UCSD-AML1 (cell line): Measurements from ENCODE around the gene CLTC.
"Not testable (repeated sequence)": the region's sequence is repeated elsewhere in the genome, so short reads cannot be mapped to it uniquely, and the experiment has no call there.

Experiments used
- DNase-seq: peaks from one replicate; lab custom pipeline; 2025; ENCODE audit not compliant: unreplicated experiment; lab: John Stamatoyannopoulos, UW

Gene CLTC

DNA sequence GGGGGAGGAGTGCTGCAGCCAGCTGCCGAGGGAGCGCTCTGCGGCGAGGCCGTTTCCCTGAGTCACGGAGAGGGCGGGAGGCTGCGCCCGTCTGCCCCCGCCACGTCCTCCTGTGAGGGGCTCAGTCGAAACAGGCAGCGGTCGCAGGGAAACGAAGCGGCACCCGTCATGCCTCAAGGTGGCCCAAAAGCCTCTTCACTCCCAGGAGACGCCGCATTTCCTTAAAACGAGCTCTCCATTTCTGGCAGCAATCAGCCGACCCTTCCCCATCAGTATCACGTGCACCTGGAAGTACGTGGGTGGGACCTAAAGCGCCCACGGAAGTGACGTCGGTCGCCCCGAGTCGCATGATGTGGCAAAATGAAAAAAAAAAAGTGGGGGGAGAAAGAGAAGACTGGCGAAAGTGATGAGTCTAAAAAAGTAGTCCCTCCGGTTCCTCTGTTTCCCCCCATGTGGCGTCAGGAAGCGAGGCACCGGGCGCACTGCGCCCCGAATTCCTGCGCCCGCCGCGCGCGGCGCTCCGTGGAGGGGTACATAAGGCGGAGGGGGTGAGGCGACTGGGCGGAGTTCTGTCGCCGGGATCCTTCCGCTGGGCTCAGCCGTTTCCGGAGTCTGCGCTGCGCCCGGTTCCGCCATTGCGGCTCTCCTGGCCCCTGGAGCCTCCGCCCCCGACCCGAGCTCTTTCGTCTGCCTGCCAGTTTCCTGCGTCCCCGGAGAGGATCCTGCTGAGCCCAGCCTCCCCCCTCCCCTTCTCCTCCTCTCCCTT lies at the start of gene CLTC:
TSS of gene CLTC (plus strand) at position 598 of the 766 bp plus-strand sequence. CDS start 237 bp downstream, outside the sequence.
- peak; percentile 96 for DNase-seq

DNA sequence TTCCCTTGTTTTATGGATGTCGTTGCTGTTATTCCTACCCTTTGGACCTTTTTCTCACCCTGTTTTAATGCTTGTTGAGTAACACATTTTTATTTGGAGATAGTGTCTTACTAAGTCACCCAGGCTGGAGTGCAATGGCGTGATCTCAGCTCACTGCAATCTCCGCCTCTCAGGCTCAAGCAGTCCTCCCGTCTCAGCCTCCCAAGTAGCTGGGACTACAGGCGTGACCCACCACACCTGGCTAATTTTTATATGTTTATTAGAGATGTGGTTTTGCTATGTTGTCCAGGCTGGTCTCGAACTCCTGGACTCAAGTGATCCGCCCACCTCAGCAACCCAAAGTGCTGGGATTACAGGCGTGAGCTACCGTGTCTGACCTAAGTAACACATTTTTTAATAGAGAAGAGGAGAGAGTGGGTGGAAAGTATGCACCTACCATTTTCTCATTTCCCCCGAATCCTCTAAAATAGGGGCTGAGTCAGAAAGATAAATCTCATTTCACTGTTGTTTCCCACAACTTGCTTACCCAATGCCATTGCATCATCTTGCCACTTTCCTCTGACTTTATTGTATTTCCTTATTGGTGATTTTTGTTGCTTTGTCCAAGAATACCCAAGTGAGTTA lies 47.3 kb upstream of the CLTC start:
- no peak for DNase-seq

DNA sequence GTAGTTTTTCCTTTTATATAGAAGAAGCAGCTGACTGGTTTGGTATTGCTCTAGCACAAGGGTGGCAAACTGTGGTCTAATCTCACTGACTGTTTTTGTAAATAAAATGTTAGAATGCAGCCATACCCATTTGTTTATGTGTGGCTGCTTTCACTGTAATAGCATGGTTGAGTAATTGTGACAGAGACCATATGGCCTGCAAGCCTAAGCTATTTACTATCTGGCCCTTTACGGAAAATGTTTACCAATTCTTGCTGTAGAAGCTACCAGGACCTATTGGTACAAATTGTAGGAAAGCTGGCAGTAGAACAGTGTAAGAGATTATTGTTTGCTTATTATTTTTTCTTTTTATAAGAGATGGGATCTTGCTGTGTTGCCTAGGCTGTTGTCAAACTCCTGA lies 35.5 kb upstream of the CLTC start:
- DNase-seq, result not testable (repeated sequence)

DNA sequence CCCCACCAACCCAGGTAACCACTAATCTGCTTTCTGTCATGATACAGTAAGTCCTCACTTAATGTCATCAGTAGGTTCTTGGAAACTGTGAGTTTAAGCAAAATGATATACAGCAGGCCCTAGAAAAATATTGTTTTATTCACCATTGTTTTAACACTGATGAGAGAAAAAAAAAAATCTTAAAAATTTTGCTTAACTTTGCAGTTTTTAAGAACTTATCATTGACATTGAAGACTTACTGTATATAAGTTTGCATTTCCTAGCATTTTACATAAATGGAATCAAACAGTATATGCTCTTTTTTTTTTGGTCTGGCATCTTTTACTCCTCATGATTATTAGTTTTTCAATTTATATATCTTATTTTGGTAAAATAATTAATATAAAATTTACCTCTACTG lies 19.5 kb upstream of the CLTC start:
- DNase-seq, result no peak

DNA sequence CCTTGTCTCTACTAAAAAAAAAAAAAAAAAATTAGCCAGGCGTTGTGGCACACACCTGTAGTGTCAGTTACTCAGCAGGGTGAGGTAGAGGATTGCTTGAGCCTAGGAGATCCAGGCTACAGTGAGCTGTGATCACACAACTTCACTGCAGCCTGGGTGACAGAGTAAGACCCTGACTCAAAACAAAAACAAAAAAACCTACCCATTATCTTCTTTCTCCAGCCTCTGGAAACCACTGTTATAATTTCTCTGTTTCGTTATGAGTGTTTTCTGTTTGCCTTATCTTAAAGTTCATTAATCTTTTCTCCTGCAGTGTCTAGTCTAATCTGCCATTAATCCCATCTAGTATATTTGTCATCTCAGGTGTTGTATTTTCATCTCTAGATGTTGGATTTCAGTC lies 18.6 kb upstream of the CLTC start:
- DNase-seq, result no peak

DNA sequence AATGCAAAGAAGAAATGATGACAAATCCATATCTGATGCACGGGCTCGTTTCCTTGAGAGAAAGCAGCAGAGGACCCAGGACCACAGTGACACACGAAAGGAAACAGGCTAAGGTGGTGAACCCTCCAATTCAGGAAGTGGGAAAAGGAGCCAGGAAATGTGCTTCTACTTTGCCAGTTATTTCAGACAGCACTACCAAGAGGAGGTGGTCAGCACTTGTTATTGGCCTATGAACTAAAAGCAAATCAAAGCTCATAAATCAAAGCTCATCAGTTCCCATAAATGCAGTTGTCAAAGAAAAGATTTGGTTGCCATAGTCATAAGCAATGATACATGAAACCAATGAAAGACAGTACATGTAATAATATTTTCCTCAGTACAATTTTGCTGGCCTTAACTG lies 12.6 kb upstream of the CLTC start:
- peak; percentile 10 for DNase-seq

DNA sequence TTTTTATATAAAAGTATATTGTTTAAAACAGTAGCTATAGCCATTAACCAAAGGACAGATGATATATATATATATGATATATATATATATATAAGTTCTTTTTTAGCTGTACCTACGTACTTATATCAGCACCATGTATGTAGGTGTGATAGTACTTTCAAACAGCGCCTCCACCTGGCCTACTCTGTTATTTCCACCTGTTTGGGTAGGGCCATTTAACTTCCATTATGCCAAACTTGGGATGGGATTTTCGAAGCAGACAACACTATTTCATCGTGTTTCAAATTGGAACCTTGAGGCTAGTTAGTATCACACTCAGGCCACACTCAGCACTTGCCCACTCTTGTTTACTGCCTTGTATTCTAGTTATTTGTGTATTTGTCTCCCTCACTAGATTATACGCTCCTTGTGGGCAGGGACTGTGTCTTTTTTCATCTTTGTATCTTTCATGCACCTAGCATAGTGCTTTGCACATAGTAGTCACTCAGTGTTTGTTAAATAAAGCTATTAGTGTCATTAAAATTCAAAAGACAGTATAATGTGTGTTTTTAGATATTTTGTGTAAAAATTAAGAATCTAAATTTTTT lies 11.8 kb upstream of the CLTC start:
- DNase-seq, result peak; percentile 11

DNA sequence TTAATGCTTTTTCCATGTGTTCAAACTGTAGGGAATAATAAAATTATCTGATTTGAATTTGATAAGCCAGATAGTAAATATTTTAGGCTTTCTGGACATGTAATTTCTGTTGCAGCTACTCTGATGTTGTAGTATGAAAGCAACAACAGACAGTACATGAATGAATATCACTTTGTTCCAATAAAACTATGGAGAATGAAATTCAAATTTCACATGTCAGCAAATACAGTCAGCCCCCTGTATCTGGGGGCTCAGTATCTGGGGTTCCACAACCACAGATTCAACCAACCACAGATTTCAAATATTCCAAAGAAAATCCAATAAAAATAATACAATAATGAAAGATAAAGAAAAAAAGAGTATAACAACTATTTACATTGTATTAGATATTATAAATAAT lies 8.2 kb upstream of the CLTC start:
- DNase-seq, result no peak

DNA sequence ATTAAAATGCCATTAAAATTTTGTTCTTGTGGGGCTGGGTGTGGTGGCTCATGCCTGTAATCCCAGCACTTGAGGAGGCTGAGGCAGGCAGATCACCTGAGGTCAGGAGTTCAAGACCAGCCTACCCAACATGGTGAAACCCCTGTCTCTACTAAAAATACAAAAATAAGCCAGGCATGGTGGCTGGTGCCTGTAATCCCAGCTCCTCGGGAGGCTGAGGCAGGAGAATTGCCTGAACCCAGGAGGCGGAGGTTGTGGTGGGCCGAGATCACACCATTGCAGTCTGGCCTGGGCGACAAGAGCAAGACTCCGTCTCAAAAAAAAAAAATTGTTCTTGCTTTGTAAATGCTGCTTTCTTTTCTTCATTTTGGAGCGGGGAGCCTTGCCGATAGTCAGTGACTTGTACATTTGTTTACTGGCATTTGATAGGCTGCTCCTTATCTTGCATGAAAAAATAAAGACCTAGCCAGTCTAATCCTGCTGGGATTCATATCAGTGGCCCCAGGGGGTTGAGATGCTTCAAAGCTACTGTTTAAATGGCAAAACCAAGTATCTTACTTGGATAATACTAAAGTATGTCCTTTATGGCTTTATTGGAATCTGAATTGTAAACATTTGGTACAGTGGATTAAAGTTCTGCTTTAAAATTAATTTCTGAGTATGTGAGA lies 3.3 kb upstream of the CLTC start:
- DNase-seq, result no peak

DNA sequence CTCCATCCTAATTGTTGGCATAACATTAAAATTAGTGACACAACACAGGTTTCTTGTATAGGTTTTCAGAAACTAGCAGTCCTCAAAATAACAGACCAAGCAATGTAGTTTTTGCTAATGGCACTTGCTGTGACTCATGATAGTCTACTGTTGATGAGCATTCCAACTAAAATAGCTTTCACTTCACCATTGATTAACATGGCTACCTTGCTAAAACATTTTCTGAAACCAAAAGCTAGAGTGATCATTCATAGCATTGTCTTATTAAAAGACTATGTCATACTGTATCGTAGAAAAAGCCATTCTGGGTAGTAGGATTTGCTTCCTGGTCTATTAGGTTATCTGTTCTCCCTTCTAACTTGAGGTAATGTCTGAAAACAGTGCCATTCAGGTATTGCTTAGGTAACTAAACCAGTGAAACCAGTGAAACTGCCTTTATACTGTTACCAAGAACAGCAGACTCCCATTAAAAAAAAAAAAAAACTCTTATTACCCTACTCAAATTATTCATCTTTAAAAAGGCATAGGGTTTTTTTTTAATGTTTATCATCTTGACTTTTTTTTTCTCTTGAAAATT lies 2.5 kb upstream of the CLTC start:
- no peak for DNase-seq

DNA sequence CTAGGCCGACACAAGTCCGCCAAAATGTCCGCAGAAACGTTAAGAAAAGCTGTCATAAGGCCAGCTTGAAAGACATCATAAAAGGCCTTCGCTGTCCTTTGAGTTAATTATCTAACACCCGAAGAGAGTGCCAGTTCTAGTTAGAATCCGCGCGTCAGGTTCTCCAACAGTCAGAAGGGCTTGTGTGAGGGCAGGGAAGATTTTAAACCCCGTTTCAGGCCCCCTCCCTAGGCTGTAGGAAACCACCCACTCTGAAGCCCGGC lies 729 bp upstream of the CLTC start:
- DNase-seq, result no peak

DNA sequence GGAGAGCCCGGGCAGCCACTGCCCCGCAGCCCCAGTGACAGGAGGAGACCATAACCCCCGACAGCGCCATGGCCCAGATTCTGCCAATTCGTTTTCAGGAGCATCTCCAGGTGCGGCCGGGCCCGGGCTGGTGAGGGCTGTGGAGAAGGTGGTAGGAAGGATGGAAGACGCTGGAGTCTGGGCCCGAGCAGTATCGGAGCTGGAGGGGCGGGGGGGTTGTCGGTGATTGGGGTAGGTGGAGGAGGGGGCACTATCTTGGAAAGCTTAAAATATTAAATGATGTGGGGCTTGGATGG lies 317 bp downstream of the CLTC start:
- DNase-seq, result no peak

DNA sequence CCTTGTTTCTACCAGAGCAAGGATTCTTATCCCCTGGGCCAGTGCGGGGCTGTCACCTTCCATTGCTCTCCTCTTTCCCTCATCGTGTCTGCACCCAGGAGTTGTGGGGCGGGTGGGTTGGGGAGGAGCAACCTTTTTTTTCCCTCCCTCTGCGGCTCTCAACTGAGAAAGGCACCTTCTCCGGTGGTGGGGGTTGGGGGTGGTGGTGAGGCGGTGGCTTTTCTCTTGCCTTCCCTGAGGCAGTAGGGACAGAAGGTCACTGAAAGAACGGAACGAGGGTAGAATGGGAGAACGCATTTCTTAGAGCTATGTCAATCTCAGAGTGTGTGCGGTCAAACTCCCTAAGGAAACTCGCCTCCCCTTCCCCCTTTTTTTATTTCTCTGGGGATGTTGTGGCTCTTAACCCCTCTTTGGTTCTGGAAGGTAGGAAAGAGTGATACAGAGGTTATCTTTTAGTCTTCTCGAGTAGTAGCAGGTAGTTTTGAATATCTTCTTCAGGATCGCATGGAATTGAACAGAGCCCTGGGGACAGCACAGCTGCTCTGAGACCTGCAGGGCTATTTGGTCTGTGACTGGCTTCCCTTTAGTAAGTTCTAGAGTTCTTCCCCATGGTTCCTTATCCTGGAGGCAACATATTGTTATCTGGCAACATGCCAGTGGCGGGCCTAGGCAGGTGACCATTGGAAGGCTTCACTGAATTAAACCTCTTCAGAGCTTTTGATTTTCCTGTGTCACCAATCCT lies 994 bp downstream of the CLTC start:
- DNase-seq, result peak; percentile 38

DNA sequence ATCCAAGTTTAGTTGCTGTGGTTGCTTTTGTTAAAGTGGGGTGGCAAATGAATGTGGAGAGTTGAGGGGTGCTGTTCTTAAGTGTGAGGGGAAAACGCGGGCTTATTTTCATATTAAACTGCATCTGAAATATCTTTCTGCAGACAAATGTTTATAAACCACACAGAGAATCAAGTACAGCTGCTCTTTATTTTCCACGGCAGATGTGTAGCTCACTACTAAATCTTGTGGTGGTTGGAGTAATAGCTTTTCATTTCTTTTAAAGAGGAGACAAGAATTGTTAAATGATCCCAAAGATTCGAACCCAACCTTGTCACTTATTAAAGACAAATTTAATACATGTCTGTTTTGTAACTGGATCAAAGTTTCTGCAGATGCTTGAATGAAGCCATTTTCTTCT lies 2.1 kb downstream of the CLTC start:
- DNase-seq, result no peak

DNA sequence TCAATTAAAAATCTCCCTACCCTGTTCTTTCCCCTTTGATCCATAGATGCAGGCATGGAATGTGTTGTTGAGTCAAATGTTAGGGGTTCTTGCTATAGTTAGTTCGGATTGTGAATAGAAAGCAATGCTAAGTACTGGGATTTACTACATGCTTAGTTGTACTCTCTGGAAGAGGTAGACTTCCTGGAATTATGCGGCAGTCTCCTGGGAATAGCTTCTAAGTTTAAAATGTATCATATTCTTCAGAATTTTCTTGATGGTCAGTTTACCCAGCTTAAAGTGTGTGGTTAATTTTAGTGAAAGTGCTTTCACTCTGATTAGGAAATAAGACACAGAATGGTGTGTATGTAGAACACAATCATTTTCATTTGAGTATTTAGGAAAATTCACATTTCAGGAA lies 3.5 kb downstream of the CLTC start:
- DNase-seq, result no peak

DNA sequence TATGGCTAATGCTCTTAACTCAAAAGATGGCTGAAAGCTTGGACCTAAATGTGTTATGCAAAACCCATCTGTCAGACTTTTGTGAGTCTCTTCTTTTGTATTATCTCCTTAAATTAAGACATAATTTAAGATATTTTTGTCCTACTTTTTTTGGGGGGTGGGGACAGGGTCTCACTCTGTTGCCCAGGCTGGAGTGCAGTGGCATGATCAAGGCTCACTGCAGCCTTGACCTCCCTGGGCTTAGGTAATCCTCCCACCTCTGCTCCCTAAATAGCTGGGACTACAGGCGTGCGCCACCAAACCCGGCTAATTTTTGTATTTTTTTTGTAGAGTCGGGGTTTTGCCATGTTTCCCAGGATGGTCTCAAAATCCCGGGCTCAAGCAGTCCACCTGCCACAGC lies 7.1 kb downstream of the CLTC start:
- no peak for DNase-seq

DNA sequence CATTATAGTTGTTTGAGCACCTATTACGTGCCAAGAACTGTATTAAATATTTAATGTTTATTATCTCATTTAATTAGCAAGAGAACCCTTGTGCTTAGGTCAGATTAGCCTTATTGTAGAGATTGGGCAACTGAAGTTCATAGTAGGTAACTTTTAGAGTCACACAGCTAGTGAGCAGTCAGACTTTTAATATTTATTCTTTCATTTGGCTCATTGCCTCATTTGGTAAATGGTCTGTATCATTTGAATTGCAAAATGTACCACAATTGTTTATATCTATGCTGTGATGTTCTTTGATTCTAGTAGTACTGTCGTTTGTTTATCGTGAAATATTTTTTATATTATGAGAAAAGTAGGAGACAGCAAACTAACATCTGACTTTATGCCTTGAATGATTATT lies 7.6 kb downstream of the CLTC start:
- DNase-seq, result no peak

DNA sequence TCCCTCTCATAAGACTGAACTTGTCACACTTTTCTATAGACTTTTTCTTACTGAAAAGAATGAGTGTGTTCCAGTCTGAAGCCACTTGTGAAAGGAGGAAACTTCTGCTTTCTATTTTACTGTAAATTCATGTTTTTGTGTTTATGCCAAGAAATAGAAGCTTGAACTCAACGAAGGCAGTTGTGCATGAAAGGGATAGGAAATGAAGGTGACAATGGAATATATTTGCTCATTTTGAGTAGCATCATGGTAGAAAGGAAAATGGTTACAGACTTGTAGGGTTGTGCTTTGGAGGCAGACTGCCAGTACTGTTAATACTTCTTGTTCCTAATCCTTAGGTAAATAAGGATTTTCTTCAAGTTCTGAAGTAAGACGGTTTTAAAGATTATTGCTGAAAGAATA lies 8.1 kb downstream of the CLTC start:
- DNase-seq, result no peak

DNA sequence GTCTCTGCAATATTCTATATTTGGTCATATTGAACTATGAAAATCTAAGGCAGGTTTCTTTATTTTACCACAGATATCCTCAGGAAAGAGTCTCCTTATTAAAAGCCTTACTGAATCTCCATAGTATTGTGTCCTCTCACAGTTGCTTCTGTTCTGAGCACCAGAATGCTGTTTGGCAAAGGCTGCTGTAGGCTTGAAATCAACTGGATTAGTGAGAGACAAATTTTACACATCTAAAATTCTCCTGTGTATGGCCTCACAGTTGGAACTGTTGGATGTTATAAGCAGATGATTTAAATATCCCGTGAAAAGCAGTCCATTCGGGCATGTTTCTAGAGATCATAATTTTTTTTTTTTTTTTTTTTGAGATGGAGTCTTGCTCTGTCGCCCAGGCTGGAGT lies 9.5 kb downstream of the CLTC start:
- DNase-seq, result no peak

DNA sequence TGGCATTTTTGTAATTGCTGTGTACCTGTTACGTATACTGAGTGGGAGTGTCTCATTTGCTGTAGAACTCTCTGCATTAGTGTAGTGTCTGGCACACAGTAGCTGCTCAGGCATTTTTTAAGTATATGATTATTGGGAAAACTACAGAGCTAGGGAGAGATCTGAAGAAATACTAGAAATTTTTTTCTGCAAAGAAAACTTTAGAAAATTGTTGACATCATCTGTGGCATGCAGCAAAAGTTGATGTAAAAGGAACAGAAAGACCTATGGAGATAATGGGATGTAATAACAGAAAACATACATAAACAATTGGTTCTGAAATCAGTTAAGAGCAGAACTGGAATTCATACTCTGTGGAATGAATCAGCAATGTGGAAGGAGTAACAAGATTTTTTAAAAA lies 11.6 kb downstream of the CLTC start:
- DNase-seq, result no peak

DNA sequence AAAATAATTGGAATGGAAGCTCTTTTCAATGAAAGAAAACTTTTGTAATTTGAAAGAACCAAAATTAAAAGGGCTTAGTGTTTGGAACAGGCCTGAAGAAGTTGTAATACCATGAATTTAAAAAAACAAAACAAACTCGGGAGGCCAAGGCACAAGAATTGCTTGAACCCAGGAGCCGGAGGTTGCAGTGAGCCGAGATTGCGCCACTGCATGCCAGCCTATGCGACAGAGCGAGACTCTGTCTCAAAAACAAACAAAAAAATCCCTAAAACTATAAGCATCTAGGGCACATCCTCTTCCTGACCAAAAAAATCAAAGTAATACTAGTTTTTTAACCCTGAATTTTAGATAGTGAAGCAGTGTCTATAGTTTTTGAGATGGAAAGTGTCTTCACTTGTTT lies 12.7 kb downstream of the CLTC start:
- DNase-seq, result no peak
